ENCODE results near the gene ADGRA1. TPM values are rescaled to one million over a fixed set of nuclear protein-coding genes. Genes with fewer than 3 reads are reported as not detected.

ADGRA1 gene
- total and polyA plus RNA-seq, 4 donors: 3.4 to 31.1 (median 16.1) TPM

DNA sequence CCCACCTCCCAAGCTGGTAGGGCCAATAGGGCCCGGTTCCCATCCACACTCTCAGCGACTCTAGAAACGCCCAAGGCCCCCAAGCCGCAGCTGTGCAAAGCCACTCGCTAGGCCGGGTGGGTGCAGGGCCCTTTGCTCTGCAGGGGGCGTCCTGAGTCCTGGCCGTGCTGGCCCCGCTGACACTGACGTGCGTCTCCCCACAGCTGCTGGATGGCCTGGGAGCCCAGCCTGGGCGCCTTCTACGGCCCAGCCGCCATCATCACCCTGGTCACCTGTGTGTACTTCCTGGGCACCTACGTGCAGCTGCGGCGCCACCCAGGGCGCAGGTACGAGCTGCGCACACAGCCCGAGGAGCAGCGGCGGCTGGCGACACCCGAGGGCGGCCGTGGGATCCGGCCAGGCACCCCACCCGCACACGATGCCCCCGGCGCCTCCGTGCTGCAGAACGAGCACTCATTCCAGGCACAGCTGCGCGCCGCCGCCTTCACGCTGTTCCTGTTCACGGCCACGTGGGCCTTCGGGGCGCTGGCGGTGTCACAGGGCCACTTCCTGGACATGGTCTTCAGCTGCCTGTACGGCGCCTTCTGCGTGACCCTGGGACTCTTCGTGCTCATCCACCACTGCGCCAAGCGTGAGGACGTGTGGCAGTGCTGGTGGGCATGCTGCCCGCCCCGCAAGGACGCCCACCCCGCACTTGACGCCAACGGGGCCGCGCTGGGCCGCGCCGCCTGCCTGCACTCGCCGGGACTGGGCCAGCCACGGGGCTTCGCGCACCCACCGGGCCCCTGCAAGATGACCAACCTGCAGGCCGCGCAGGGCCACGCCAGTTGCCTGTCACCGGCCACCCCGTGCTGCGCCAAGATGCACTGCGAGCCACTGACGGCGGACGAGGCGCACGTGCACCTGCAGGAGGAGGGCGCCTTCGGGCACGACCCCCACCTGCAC lies 40.7 kb downstream of the ADGRA1 start:
- Histone ChIP-seq H3K9me3 (ENCODE audit: control insufficient read depth, insufficient read depth, low read length) (no peaks in the 10 kb centered on the region), H3K4me3 (ENCODE audit: low read depth, low read length) (no peak overlapping the region), H3K27ac (ENCODE audit: low read depth, low read length) (no peak overlapping the region), H3K4me1 (ENCODE audit: control insufficient read depth, insufficient read depth, low read length) (peaks cover 13% of the 10 kb centered on the region), H3K27me3 (ENCODE audit: control insufficient read depth, insufficient read depth, low read length) (no peaks in the 10 kb centered on the region), H3K36me3 (ENCODE audit: control insufficient read depth, insufficient read depth, low read length) (peaks cover 67% of the 10 kb centered on the region)
- no peak for DNase-seq (ENCODE audit: low read depth in 4 of 6, low spot score in 6 of 6)
- 97% methylated on average over 83 of the region's 83 CpGs for WGBS (ENCODE audit: insufficient coverage)

DNA sequence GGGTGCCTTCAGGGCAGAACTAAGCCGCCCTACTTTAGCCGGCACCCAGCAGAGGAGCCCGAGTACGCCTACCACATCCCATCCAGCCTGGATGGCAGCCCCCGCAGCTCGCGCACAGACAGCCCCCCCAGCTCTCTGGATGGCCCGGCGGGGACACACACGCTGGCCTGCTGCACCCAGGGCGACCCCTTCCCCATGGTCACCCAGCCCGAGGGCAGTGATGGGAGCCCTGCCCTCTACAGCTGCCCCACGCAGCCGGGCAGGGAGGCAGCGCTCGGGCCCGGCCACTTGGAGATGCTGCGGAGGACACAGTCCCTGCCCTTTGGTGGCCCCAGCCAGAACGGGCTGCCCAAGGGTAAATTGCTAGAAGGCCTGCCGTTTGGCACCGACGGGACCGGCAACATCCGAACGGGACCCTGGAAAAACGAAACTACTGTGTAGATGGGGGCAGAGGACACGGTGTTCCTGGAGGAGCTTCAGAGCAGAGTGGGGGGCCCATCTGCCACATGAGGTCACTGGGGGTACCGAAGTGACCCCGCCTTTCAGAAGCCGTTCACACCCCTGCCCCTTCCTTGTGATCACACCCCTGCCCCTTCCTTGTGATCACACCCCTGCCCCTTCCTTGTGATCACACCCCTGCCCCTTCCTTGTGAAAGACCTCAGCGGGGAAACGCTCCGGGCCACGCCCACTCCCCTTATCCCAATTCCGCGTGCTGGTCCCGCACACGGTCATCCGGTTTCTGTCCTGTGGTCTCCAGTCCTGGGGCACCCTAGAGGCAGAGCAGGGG lies 41.5 kb downstream of the ADGRA1 start:
- peaks cover 13% of the 10 kb centered on the region for H3K4me1 ChIP-seq (ENCODE audit: control insufficient read depth, insufficient read depth, low read length)
- no peak for DNase-seq (ENCODE audit: low read depth in 4 of 6, low spot score in 6 of 6)
- no peak overlapping the region for H3K27ac ChIP-seq (ENCODE audit: low read depth, low read length)
- 82% methylated on average over 39 of the region's 39 CpGs for WGBS (ENCODE audit: insufficient coverage)
- H3K9me3 ChIP-seq (ENCODE audit: control insufficient read depth, insufficient read depth, low read length): no peaks in the 10 kb centered on the region
- no peak overlapping the region for H3K4me3 ChIP-seq (ENCODE audit: low read depth, low read length)
- peaks cover 59% of the 10 kb centered on the region for H3K36me3 ChIP-seq (ENCODE audit: control insufficient read depth, insufficient read depth, low read length)
- H3K27me3 ChIP-seq (ENCODE audit: control insufficient read depth, insufficient read depth, low read length): no peaks in the 10 kb centered on the region

DNA sequence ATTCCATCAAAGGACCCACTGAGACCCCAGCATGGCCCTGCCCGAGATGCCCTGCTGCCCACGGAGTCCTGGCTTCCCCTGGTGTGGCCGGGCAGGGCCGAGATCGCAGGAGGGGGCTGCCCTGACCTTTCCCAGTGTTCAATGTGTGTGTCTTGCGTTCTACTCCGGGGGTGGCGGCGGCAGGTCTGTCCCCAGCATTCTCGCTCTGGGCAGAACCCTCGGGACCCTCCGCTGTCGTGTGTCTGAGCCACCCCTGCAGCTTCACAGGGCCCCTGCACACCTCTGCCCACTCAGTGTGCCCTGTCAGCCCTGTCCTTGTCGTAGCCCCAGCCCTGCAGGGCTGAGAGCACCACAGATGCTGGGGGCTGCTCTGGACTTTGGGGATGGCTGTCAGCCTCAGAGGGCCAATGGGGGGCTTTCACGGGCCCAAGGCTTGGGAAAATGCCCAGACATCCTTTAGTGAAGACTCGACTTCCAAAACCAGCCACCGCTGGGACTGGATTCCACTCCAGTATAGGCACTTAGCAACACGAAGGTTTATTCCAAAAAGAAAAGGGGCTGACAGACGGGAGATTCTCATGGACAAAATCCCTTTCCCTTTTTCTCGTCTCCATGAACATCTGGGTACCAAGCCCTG lies 42.3 kb downstream of the ADGRA1 start:
- no peaks in the 10 kb centered on the region for H3K27me3 ChIP-seq (ENCODE audit: control insufficient read depth, insufficient read depth, low read length)
- no peak overlapping the region for H3K27ac ChIP-seq (ENCODE audit: low read depth, low read length)
- no peaks in the 10 kb centered on the region for H3K9me3 ChIP-seq (ENCODE audit: control insufficient read depth, insufficient read depth, low read length)
- WGBS (ENCODE audit: insufficient coverage): 65% methylated on average over 18 of the region's 20 CpGs
- DNase-seq (ENCODE audit: low read depth in 4 of 6, low spot score in 6 of 6): peak in 1 of 6 donors; percentile 14
- peaks cover 57% of the 10 kb centered on the region for H3K36me3 ChIP-seq (ENCODE audit: control insufficient read depth, insufficient read depth, low read length)
- H3K4me1 ChIP-seq (ENCODE audit: control insufficient read depth, insufficient read depth, low read length): peaks cover 10% of the 10 kb centered on the region
- H3K4me3 ChIP-seq (ENCODE audit: low read depth, low read length): no peak overlapping the region

DNA sequence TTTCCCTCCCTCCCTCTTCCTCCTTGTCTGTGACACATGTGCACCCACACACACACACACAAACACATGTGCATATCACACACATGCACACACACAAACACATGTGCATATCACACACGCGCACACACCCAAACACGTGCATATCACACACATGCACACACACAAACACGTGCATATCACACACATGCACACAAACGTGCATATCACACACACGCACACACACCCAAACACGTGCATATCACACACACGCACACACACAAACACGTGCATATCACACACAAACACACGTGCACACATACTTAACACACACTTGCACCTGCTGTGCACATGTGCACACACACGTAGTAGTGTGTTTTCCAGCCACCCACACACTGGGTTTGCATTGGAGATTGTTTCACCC lies 42.9 kb downstream of the ADGRA1 start:
- 90% methylated on average over 11 of the region's 11 CpGs for WGBS (ENCODE audit: insufficient coverage)
- Histone ChIP-seq H3K4me3 (ENCODE audit: low read depth, low read length) (no peak overlapping the region), H3K27me3 (ENCODE audit: control insufficient read depth, insufficient read depth, low read length) (no peaks in the 10 kb centered on the region), H3K9me3 (ENCODE audit: control insufficient read depth, insufficient read depth, low read length) (no peaks in the 10 kb centered on the region), H3K36me3 (ENCODE audit: control insufficient read depth, insufficient read depth, low read length) (peaks cover 57% of the 10 kb centered on the region), H3K4me1 (ENCODE audit: control insufficient read depth, insufficient read depth, low read length) (peaks cover 10% of the 10 kb centered on the region), H3K27ac (ENCODE audit: low read depth, low read length) (no peak overlapping the region)
- no peak for DNase-seq (ENCODE audit: low read depth in 4 of 6, low spot score in 6 of 6)

DNA sequence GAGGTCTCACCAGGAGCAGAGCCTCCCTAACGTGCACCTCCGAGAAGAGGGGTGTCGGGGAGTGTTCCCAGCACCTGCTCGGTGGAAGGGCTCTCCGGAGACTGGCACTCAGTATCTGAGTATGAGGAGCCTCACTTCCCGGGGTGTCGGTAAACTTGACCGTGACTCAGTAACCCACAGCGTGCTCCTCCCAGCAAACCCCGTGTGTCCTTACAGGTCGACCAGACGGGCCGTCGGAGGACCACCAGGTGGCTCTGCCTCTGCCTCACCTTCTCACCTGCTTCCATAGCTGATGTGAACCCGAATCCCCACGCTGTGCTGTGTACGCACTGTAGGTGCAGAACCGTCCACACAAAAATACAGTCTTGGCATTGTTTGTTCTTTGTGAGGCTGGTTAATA lies 43.3 kb downstream of the ADGRA1 start:
- Histone ChIP-seq H3K36me3 (ENCODE audit: control insufficient read depth, insufficient read depth, low read length) (peaks cover 55% of the 10 kb centered on the region), H3K4me3 (ENCODE audit: low read depth, low read length) (no peak overlapping the region), H3K27ac (ENCODE audit: low read depth, low read length) (no peak overlapping the region), H3K27me3 (ENCODE audit: control insufficient read depth, insufficient read depth, low read length) (no peaks in the 10 kb centered on the region), H3K9me3 (ENCODE audit: control insufficient read depth, insufficient read depth, low read length) (no peaks in the 10 kb centered on the region), H3K4me1 (ENCODE audit: control insufficient read depth, insufficient read depth, low read length) (peaks cover 10% of the 10 kb centered on the region)
- no peak for DNase-seq (ENCODE audit: low read depth in 4 of 6, low spot score in 6 of 6)
- WGBS (ENCODE audit: insufficient coverage): 82% methylated on average over 14 of the region's 18 CpGs

DNA sequence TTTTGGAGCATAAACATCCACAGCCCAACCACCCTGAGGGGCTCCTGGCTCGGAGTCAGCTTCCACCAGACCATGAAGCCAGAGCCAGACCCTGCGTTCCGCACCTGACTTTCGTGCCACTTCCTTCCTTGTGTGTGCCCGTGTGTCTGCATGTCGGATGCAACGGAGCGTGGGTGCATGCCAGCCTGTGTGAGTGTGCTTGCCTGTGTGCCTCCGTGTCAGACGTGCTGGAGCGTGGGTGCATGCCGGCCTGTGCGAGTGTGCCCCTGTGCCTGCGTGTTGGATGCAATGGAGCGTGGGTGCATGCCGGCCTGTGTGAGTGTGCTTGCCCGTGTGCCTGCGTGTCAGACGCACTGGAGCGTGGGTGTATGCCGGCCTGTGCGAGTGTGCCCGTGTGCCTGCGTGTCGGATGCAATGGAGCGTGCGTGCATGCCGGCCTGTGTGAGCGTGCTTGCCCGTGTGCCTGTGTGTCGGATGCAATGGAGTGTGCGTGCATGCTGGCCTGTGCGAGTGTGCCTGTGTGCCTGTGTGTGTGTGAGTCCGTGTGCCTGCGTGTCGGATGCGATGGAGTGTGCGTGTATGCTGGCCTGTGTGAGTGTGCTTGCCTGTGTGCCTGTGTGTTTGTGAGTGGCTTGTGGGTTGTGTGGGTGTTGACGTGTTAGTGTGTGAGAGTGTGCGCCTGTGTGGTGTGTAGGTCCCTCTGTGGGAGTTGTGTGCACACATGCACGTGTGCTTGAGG lies 44.2 kb downstream of the ADGRA1 start:
- Histone ChIP-seq H3K36me3 (ENCODE audit: control insufficient read depth, insufficient read depth, low read length) (peaks cover 46% of the 10 kb centered on the region), H3K27me3 (ENCODE audit: control insufficient read depth, insufficient read depth, low read length) (no peaks in the 10 kb centered on the region), H3K9me3 (ENCODE audit: control insufficient read depth, insufficient read depth, low read length) (no peaks in the 10 kb centered on the region), H3K27ac (ENCODE audit: low read depth, low read length) (no peak overlapping the region), H3K4me3 (ENCODE audit: low read depth, low read length) (no peak overlapping the region), H3K4me1 (ENCODE audit: control insufficient read depth, insufficient read depth, low read length) (peaks cover 10% of the 10 kb centered on the region)
- WGBS (ENCODE audit: insufficient coverage): 79% methylated on average over 40 of the region's 41 CpGs
- DNase-seq (ENCODE audit: low read depth in 4 of 6, low spot score in 6 of 6): peak in 1 of 6 donors; percentile 32

DNA sequence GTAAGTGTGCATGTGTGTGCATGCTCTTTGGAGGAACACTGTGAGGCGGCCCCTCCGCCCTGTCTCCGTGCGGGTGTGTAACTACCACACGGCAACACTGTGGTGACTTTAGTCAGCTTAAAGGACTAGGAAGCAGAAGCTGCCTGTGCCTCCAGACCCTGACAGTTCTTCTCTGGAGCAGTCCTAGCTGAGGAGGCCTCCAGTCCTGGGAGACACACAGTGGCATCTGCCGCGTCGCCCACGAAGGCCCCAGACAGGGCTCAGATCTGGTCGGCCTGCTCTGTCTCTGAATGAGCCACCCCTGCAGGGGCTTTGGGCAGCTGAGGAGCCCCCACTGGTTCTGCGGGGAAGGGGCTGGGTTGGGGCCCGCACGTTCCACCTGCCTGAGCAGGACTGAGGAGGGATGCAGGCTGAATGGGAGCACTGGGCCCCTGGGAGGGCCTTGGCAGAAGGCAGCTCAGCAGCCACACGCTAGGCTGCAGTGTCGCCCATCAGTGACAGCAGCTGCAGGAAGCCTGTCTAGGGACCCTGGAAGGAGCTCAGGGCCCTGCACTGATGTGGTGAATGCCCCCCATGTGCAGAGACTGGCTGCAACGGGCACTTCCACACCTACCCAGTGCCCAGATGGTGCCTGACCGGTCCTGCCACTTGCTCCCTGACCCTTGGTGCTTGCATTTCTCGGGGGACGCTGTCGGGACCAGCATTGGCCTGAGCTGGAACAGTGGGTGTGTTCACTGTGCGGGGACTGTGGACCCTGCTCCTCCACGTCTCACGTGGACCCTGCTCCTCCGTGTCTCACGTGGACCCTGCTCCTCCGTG lies 45.0 kb downstream of the ADGRA1 start:
- H3K9me3 ChIP-seq (ENCODE audit: control insufficient read depth, insufficient read depth, low read length): no peaks in the 10 kb centered on the region
- no peak overlapping the region for H3K4me3 ChIP-seq (ENCODE audit: low read depth, low read length)
- peak in 1 of 6 donors; percentile 18 for DNase-seq (ENCODE audit: low read depth in 4 of 6, low spot score in 6 of 6)
- WGBS (ENCODE audit: insufficient coverage): 80% methylated on average over 26 of the region's 26 CpGs
- H3K27me3 ChIP-seq (ENCODE audit: control insufficient read depth, insufficient read depth, low read length): no peaks in the 10 kb centered on the region
- H3K36me3 ChIP-seq (ENCODE audit: control insufficient read depth, insufficient read depth, low read length): peaks cover 41% of the 10 kb centered on the region
- H3K4me1 ChIP-seq (ENCODE audit: control insufficient read depth, insufficient read depth, low read length): peaks cover 10% of the 10 kb centered on the region
- no peak overlapping the region for H3K27ac ChIP-seq (ENCODE audit: low read depth, low read length)

DNA sequence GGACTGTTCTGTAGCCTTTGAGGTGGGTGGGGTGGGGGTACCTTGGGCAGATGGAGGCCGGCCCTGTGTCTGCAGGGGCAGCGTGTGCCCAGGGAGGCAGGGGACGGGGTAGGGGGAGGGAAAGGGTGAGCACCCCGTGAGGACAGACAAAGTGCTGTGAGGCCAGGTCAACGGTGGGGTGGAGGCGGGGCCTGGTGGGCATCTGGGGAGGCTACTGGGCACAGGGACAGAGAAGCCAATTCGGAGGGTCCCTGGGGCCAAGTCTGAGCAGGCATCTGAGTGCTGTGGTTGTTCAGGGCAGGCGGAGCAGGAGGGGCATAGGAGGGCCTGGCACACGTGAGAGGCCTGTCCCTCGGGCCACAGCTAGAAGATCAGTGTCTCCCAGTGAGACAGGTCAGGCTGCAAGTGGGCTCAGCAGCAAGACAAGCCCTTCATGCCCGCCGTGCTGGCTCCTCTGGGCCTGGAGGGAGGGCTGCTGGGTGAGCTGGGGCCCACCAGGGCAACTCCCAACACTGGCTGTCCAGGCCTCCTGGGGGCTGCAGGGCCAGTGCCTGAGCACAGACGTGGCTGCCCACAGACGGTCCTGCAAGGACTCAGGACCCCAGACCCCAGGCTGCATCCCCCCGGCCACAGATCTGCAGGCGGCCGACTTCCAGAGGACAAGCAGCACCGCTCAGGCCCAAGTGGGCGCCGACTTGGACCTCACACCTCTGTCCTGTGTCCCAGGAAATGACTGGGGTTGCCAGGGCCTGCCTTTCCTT lies 45.9 kb downstream of the ADGRA1 start:
- Histone ChIP-seq H3K27me3 (ENCODE audit: control insufficient read depth, insufficient read depth, low read length) (no peaks in the 10 kb centered on the region), H3K4me1 (ENCODE audit: control insufficient read depth, insufficient read depth, low read length) (peaks cover 10% of the 10 kb centered on the region), H3K4me3 (ENCODE audit: low read depth, low read length) (no peak overlapping the region), H3K36me3 (ENCODE audit: control insufficient read depth, insufficient read depth, low read length) (peaks cover 33% of the 10 kb centered on the region), H3K27ac (ENCODE audit: low read depth, low read length) (no peak overlapping the region), H3K9me3 (ENCODE audit: control insufficient read depth, insufficient read depth, low read length) (no peaks in the 10 kb centered on the region)
- WGBS (ENCODE audit: insufficient coverage): 85% methylated on average over 20 of the region's 20 CpGs
- no peak for DNase-seq (ENCODE audit: low read depth in 4 of 6, low spot score in 6 of 6)

Data from spinal cord (tissue), 10 donors.